ENCODE measurements around the gene DAND5.
"Not testable (repeated sequence)": the region's sequence is repeated elsewhere in the genome, so short reads cannot be mapped to it uniquely, and the experiment has no call there.

DAND5 gene

DNA sequence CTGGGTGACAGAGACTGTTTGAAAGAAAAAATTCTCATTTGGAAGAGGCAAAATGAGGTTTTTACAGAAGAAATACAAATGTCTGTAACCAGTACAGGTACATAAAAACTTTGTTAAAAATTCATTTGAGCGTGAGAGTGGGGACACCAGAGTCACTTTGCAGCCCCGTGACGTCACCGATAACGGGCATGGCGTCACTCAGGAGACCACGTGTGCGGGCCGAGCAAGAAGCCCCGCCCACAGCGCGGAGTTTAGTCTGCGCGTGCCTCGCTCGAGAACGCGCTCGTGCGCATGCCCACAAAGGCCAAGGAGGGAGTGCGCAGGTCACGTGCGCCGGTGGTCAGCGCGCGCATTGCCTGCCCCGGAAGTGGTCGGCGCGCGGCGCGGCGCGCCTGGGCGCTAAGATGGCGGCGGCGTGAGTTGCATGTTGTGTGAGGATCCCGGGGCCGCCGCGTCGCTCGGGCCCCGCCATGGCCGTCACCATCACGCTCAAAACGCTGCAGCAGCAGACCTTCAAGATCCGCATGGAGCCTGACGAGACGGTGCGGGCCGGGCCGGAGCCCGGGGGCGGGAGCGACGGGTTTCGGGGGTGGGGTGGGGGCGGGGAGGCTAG, 23.8 kb upstream of the DAND5 start, which contains the start of gene RAD23A:
TSS of gene RAD23A (plus strand) at position 384 of the 613 bp plus-strand sequence. CDS start at position 471, 87 bp downstream.
- DNase-seq (ENCODE audit: low read depth, low spot score), result peak; percentile 95

DNA sequence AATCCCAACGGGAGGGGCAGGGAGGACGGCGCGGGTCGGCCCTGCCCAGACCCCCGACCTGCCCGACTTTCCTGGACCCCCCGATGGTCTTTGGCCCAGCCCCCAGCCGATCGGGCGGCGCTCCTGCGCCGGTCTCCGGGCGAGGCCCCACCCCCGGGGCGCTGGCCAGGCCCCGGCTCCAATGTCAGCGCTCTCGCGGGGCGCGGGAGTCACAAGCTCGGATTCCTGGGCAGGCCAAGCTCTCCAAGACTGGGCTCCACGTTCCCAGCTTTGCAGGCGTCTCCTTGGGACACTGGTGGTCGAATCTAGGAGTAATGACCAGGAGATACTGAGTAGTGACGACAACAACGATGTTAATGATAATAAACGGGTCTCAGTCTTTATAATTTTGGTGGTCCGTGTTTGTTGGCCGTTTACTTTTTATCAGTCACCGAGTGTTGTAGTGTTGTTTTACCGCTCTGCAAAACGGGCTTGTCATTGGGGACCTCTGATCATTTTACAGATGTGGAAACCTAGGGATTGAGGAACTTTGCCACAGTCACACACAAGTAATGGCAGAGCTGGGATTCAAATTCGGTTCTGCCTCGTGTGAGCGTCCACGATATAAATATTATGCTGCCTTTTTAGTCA, 23.2 kb upstream of the DAND5 start:
- DNase-seq (ENCODE audit: low read depth, low spot score), result no peak

DNA sequence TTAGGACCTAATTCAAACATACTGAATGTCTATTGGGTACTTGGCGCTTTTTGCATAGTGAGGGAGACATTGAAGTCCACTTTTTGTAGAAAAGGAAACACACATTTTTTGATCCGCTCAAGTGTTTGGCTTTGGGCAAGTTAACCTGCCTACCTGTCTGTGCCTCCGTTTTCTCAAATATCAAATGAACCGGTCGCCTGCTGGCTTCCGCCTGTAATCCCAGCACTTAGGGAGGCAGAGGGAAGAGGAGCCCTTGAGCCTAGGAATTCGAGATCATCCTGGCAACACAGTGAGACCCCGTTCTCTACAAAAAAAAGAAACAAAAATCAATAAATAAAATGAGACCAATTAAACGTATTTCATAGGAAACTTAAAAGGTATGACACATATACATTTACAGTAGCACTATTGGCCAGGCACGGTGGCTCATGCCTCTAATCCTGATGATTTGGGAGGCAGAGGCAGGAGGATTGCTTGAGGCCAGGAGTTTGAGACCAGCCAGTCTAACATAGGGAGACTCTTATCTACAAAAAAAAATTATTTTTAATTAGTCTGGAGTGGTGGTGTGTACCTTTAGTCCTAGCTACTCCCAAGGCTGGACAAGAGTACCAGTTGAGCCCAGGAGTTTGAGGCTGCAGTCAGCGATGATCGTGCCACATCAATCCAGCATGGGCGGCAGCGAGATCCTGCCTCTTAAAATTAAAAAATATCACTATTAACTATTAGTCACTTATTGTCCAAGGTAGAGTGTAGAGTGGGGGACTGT, 22.5 kb upstream of the DAND5 start:
- no peak for DNase-seq (ENCODE audit: low read depth, low spot score)

DNA sequence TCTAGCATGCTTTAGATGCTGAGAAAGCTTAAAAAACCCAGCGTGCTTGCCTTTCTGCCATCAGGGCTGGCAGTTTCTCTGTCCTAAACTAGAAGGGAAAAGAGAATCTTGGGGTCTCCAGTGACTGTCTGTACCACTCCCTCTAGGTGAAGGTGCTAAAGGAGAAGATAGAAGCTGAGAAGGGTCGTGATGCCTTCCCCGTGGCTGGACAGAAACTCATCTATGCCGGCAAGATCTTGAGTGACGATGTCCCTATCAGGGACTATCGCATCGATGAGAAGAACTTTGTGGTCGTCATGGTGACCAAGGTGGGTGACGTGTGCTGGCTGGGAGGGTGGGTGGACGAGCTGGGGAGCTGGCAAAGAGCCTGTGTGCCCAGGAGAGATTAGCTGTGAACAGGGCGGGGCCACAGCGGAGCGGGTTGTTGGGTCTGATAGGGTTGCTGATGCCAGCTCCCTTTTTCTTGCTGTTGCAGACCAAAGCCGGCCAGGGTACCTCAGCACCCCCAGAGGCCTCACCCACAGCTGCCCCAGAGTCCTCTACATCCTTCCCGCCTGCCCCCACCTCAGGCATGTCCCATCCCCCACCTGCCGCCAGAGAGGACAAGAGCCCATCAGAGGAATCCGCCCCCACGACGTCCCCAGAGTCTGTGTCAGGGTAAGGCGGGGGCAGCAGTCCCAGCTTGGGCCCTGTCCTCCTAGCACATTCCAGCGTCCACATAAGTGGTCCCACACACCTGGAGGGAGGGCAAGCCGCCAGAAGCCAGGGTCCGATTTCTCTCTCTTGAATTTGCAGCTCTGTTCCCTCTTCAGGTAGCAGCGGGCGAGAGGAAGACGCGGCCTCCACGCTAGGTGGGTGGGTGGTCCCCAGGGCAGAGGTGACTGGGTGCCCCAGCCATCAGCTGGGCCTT, 21.4 kb upstream of the DAND5 start:
- DNase-seq (ENCODE audit: low read depth, low spot score), result no peak

DNA sequence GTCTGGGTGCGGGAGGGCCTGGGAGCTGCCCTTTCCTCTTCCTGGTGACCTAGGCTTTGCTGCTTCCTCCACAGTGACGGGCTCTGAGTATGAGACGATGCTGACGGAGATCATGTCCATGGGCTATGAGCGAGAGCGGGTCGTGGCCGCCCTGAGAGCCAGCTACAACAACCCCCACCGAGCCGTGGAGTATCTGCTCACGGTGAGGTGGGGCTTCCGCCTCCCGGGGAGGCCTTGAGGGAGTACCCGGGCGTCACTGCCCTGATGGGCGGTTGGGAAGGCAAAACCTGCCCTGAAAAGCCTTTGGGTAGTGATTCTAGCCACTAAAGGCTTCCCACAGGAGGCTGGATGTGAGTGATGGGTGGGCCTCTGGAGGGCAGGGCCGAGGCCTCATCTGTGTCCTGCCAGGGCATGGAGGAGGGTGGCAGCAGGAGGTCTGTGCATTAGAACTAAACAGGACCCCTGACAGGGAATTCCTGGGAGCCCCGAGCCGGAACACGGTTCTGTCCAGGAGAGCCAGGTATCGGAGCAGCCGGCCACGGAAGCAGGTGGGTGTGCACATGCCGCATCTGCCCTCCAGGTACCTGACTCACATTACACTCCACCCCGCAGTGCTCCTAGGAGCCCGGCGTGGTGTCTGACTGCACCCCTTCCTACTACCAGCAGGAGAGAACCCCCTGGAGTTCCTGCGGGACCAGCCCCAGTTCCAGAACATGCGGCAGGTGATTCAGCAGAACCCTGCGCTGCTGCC, 20.6 kb upstream of the DAND5 start:
- no peak for DNase-seq (ENCODE audit: low read depth, low spot score)

DNA sequence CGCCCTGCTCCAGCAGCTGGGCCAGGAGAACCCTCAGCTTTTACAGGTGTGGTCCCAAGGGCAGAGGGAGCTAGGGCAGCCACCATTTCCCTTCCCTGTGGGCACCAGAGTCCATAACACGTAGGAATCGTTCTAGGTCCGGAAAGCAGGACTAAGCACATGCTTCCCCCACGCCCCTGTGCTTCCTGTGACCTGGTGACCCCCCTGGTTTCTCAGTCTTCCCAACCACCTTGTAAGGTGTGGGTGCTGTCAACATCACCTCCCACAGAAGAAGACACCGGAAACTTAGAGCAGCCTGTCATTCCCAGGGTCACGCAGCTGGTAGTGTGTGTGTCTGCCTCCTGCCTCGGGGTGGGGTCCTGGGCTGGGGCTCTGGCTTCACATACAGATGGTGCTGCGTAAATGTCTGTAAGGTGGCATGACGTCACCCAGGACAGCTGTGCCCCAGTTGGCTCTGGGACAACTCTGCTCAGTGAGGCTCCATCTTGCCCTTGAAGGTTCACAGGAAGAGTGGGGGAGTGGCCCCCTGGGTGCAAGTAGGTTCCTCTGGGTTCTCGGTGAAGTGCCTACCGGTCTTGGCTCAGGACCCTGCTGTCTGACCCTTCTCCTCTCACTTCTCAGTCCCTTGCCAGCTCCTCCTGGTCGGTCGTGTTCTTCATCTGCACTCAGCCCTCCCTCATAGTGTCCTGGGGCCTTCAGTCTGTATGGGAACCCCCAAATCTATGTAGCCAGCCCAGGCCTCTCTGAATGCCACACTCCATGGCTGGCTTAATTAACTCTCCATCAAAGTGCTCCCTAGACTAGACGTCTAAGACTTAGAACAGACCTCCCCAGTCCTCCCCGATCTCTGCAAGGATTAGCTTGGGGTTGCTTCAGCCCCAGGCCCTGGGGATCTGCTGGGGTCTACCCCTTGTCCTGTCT, 19.8 kb upstream of the DAND5 start:
- DNase-seq (ENCODE audit: low read depth, low spot score), result no peak

DNA sequence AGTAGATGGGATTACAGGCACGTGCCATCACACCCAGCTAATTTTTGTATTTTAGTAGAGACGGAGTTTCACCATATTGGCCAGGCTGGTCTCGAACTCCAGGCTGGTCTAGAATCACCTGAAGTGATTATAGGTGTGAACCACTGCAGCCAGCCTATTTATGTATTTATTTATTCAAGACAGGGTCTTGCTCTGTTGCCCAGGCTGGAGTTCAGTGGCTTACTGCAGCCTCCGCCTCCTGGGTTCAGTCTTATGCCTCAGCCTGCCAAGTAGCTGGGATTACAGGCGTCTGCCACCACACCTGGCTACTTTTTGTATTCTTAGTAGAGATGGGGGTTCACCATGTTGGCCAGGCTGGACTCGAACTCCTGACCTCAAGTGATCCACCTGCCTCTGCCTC, 17.3 kb upstream of the DAND5 start:
- DNase-seq (ENCODE audit: low read depth, low spot score), result not testable (repeated sequence)

DNA sequence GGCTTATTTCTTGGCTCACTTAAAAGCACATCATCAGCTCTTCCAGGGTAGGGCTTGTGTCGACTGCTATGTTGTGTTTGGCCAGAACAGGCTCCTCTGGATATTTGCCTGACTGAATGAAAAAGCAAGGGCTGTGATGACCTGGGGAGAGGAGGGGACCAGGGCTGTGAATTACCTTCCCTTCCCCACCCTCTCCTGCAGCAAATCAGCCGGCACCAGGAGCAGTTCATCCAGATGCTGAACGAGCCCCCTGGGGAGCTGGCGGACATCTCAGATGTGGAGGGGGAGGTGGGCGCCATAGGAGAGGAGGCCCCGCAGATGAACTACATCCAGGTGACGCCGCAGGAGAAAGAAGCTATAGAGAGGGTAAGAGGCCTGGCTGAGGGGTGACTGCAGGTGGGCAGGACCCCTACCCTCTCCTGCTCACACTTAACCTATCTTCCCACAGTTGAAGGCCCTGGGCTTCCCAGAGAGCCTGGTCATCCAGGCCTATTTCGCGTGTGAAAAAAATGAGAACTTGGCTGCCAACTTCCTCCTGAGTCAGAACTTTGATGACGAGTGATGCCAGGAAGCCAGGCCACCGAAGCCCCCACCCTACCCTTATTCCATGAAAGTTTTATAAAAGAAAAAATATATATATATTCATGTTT, 16.8 kb upstream of the DAND5 start:
- DNase-seq (ENCODE audit: low read depth, low spot score), result no peak

DNA sequence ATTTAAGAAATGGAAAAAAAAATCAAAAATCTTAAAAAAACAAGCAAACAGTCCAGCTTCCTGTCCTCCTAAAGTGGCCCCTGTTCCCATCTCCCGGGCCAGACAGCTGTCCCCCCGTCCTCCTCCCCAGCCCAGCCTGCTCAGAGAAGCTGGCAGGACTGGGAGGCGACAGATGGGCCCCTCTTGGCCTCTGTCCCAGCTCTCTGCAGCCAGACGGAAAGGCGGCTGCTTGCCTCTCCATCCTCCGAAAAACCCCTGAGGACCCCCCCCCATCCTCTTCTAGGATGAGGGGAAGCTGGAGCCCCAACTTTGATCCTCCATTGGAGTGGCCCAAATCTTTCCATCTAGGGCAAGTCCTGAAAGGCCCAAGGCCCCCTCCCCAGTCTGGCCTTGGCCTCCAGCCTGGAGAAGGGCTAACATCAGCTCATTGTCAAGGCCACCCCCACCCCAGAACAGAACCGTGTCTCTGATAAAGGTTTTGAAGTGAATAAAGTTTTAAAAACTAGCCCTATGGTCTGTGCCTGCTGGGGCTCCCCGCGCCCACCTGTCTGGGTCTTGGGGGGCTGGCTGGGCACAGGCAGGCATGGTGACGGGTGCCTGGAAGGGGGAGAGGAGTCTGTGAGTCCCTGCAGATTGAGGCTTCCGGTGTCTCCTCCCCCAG, 16.1 kb upstream of the DAND5 start:
- DNase-seq (ENCODE audit: low read depth, low spot score), result no peak

DNA sequence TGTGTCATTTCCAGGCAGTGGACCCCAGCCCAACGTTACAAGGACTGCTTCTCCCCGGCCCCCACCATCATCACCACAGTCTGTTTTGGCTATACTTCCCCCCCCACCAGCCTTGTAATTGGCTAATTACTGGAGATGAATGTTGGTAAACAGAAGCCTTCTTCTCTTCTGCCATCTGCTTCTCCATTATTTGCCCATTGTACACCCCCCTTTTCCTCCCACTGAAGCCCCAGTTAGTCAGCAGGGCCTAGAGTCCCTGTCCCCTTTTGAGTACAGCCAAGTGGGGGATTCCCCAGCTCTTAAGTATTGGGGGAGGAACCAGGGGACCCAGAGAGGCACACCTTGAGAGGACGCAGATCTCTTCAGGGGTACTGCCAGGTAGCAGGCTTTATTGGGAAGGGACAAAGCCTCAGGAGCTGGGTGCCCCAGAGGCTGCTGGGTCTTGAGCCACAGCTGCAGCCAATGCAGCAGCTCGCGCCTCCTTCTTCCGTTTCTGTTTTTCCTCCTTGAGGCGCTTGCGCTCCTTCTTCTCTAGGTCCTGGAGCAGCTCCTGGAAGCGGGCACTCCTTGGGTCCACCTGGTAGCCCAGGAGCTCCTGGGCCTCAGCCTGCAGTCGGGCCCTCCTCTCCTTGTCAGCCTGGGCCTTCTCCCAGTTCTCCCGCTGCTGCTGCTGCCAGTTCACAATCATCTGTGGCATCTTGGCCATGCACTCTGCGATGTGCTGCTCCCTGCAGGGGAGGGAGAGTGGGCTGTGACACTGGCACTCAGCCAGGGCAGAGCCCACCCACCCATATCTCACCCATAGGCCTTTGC, 15.4 kb upstream of the DAND5 start:
- DNase-seq (ENCODE audit: low read depth, low spot score), result no peak

DNA sequence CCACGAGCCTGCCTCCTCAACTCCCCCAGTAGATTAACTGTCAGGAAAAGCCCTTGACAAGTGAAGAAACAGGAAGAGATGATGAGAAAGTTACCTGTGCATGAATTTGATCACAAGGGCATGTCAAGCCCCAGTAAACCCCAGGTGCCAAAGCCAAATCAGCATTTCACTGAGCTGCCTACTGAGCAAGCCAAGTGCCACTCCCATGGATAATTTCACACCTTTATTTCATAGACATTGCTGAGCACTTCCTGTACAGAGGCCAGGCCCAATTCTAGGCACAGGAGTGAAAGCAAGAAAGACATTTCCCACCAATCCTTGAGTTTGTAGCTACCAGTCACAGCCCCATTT, 14.8 kb upstream of the DAND5 start:
- no peak for DNase-seq (ENCODE audit: low read depth, low spot score)

DNA sequence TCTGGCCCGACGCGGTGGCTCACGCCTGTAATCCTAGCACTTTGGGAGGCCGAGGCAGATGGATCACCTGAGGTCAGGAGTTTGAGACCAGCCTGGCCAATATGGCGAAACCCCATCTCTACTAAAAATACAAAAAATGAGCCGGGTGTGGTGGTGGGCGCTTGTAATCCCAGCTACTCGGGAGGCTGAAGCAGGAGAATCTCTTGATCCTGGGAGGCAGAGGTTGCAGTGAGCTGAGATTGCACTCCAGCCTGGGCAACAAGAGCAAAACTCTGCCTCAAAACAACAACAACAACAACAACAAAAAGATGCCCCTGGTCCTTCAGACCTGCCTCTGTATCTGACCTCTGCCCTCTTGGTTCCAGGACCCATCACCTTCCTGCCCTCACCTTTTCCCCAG, 13.8 kb upstream of the DAND5 start:
- not testable (repeated sequence) for DNase-seq (ENCODE audit: low read depth, low spot score)

DNA sequence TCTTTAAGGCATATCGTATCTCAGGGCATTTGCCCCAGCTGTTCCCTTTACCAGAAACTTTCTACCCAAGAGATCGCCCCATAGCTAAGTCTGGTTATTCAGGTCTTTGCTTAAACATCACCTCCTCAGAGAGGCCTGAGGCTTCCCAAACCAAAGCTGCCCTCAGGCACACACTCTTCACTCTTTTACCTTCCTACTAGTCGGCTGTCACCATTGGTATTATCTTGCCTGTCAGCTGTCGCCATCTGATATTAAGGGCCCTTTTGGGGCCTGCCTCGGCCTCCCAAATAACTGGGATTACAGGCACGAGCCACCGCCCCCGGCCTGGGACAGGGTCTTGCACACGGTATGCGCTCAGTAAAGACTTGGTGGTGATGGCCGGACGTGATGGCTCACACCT, 13.4 kb upstream of the DAND5 start:
- DNase-seq (ENCODE audit: low read depth, low spot score), result no peak

DNA sequence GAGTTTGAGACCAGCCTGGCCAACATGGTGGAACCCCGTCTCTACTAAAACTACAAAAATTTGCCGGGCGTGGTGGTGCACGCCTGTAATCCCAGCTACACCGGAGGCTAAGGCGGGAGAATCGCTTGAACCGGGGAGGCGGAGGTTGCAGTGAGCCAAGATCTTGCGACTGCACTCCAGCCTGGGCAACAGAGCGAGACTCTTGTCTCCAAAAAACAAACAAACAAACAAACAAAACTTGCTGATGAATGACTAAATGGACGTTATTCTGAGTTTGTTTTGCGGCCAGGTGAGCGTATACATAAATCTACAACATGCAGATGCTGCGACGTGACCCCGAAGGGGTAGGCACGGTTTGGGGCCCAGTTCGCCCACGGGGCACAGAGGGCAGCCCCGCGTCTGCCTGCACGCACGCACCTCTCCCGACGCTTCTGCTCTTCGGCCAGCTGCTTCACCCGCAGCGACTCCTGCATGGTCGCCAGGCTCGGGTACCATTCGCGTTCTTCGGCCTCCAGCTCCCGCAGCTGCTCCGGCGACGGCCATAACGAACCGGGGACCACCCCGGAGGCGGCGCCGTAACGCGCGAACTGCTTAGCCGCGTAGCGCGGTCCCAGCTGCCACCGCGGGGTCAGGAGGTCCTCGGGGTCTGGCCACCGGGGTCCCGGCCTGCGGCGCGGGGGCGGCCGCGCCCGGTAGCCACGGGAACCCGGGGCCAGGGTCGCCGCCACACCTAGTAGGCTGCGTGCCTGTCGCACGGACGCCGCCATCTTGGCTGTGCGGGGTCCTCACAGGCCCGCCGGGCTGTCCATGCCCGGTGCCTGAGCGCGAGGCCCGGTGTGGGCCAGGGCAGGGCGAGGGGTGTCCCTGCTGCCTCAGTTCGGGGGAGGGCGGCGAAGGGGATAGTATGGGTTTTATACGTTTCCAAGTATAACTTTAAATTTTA, 12.7 kb upstream of the DAND5 start, which contains the start of gene GADD45GIP1:
TSS of gene GADD45GIP1 (minus strand) at position 778 of the 943 bp plus-strand sequence. CDS start at position 767, 11 bp downstream.
- DNase-seq (ENCODE audit: low read depth, low spot score), result peak; percentile 62

DNA sequence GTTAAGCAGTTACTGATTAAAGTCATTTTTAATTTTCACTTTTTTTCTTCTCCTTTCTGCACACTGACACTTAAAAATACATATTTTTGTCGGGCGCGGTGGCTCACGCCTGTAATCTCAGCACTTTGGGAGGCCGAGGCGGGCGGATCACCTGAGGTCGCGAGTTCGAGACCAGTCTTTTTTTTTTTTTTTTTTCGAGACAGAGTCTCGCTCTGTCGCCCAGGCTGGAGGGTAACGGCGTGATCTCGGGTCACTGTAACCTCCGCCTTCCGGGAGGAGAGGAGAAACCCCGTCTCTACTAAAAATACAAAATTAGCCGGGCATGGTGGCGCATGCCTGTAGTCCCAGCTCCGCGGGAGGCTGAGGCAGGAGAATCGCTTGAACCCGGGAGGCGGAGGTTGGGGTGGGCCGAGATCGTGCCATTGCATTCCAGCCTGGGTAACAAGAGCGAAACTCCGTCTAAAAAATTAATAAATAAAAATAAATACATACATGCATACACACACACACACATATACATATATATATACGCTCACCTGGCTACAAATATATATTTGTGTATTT, 11.9 kb upstream of the DAND5 start:
- DNase-seq (ENCODE audit: low read depth, low spot score), result not testable (repeated sequence)

DNA sequence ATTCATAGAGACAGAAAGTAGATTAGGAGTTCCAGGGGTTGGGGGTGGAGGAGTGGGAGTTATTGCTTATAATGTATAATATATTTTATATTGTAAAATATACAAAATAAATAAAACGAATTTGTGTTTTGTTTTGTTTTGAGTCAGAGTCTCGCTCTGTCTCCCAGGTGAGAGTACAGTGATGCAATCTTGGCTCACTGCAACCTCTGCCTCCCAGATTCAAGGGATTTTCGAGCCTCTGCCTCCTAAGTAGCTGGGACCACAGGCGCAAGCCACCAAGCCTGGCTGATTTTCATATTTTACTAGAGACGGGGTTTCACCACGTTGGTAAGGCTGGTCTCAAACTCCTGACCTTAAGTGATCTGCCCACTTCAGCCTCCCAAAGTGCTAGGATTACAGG, 9.9 kb upstream of the DAND5 start:
- no peak for DNase-seq (ENCODE audit: low read depth, low spot score)
